ENCODE data around the gene CD84.

GRCh38 chr1:160494620-160495019 lies 84.7 kb downstream of the CD84 start:
- TF ChIP-seq IRF3 (IDR thresholded peaks at IDR 0.05; ENCODE audit: low read depth, low read length): no peak
- TF ChIP-seq CTCF (IDR thresholded peaks at IDR 0.05): peak; percentile 38; the same call in 1 of the 2 replicates
- TF ChIP-seq RCOR1 (IDR thresholded peaks at IDR 0.05; ENCODE audit: low read length): no peak
- no peak for TF ChIP-seq CHD2 (IDR thresholded peaks at IDR 0.05; ENCODE audit: low read length, partially characterized antibody)
- TF ChIP-seq RFX5 (IDR thresholded peaks at IDR 0.05; ENCODE audit: low read length): no peak
- TF ChIP-seq SMC3 (IDR thresholded peaks at IDR 0.05; ENCODE audit: low read depth, low read length): no peak
- no peak for TF ChIP-seq TAF1 (IDR thresholded peaks at IDR 0.05; ENCODE audit: borderline replicate concordance, low read depth, low read length)
